Panc1 (cell line): Measurements from ENCODE around the gene KDM4B. TPM values are rescaled to one million over a fixed set of nuclear protein-coding genes. Genes with fewer than 3 reads are reported as not detected.

Experiments used
- ATAC-seq: fragments of 200-7000 bp; cut with Tn5 transposase; 2 replicates; pipeline ENCODE4 v1.9.1; 2020; ENCODE audit warnings: mild to moderate bottlenecking, moderate library complexity
- BruUV-seq: library from RNA; stranded (reverse); fragments of 400-500 nt; replicated peaks from 2 replicates; lab custom pipeline; 2021; lab: Mats Ljungman, UMichigan
- CTCF ChIA-PET: fragments of 300-600 bp; sonication (Branson Sonifier 250); formaldehyde crosslinking; loops from one replicate; lab custom pipeline; 2022; ENCODE audit warnings: antibody characterized with exemption; lab: Charles Lee
- POLR2A ChIA-PET: fragments of 300-600 bp; sonication (Branson Sonifier 250); formaldehyde crosslinking; loops from one replicate; lab custom pipeline; 2022; ENCODE audit warnings: antibody characterized with exemption; lab: Charles Lee
- DNase-seq: peaks from one replicate; pipeline ENCODE4 v3.0.0-alpha.2; 2010; ENCODE audit warnings: low read depth, low spot score
- H3K27ac ChIP-seq: 2 replicates; pipeline ENCODE4 v1.5.1; 2011; ENCODE audit warnings: mild to moderate bottlenecking, low read length, inconsistent platforms
- H3K27me3 ChIP-seq: fragments of 200-500 bp; sonication (Bioruptor generic); 2 replicates; pipeline ENCODE4 v1.6.0; 2014; ENCODE audit warnings: low read length, inconsistent platforms; ENCODE audit not compliant: control insufficient read depth, insufficient read depth
- H3K36me3 ChIP-seq: fragments of 200-500 bp; sonication (Bioruptor generic); 2 replicates; pipeline ENCODE4 v1.5.1; 2014; ENCODE audit warnings: inconsistent platforms, mild to moderate bottlenecking, low read length, moderate library complexity; ENCODE audit not compliant: control insufficient read depth, insufficient read depth
- H3K4me1 ChIP-seq: 2 replicates; pipeline ENCODE4 v1.5.1; 2011; ENCODE audit warnings: inconsistent platforms, mild to moderate bottlenecking, low read length, moderate library complexity; ENCODE audit not compliant: control insufficient read depth, insufficient read depth
- H3K4me3 ChIP-seq, 2 experiments: 2 replicates each; pipeline ENCODE4 v1.5.1; 2011 to 2012; ENCODE audit warnings: low read depth in 2 of 2, low read length in 2 of 2, mild to moderate bottlenecking in 2 of 2, inconsistent platforms in 1 of 2, moderate library complexity in 1 of 2
- H3K9me3 ChIP-seq: fragments of 200-500 bp; sonication (Bioruptor generic); 2 replicates; pipeline ENCODE4 v1.5.1; 2014; ENCODE audit warnings: low read depth, mild to moderate bottlenecking, inconsistent platforms, low read length, moderate library complexity; ENCODE audit not compliant: control insufficient read depth, insufficient read depth
- POLR2AphosphoS5 ChIP-seq: IDR thresholded peaks from 2 replicates; pipeline ENCODE4 v1.6.1; 2012; ENCODE audit warnings: mild to moderate bottlenecking, low read depth, low read length, moderate library complexity
- SIN3A ChIP-seq: IDR thresholded peaks from 2 replicates; pipeline ENCODE4 v1.6.1; 2012; ENCODE audit warnings: low read depth, mild to moderate bottlenecking, low read length, moderate library complexity, borderline replicate concordance; ENCODE audit not compliant: insufficient read depth
- TCF7L2 ChIP-seq: IDR thresholded peaks from 2 replicates; pipeline ENCODE4 v1.6.1; 2011; ENCODE audit warnings: mild to moderate bottlenecking, low read depth, low read length, inconsistent platforms
- in situ Hi-C: cut with HindIII; loops from 2 replicates; pipeline ENCODE4 v1.10.0; 2016; ENCODE audit warnings: low sequenced_read_pairs, low pct_unique_long_range_greater_than_20kb
- intact Hi-C: fragments of 100-400 bp; cut with micrococcal nuclease; formaldehyde crosslinking; loops from one replicate; pipeline ENCODE4 v1.10.0; 2022; ENCODE audit not compliant: unreplicated experiment
- total RNA-seq: library from RNA; stranded (reverse); gene quantifications from one replicate; pipeline ENCODE4 v1.2.1, GENCODE V29; 2021; ENCODE audit not compliant: unreplicated experiment
- TF ChIP-seq, protein P1 (sequence below), 2 experiments: IDR thresholded peaks; 2 replicates each; pipeline ENCODE4 v1.6.1; 2011 to 2012; ENCODE audit warnings: low read depth in 2 of 2, control low read depth in 1 of 2, low read length in 1 of 2, mild to moderate bottlenecking in 1 of 2, moderate library complexity in 1 of 2; ENCODE audit not compliant: insufficient read depth in 1 of 2
- TF ChIP-seq, protein P2 (sequence below): fragments of 450-650 bp; IDR thresholded peaks from 2 replicates; pipeline ENCODE4 v1.5.1; 2017; ENCODE audit warnings: mild to moderate bottlenecking

The KDM4B gene
- total RNA-seq, 1 experiment from 2014 or later, result 18.4 TPM

DNA sequence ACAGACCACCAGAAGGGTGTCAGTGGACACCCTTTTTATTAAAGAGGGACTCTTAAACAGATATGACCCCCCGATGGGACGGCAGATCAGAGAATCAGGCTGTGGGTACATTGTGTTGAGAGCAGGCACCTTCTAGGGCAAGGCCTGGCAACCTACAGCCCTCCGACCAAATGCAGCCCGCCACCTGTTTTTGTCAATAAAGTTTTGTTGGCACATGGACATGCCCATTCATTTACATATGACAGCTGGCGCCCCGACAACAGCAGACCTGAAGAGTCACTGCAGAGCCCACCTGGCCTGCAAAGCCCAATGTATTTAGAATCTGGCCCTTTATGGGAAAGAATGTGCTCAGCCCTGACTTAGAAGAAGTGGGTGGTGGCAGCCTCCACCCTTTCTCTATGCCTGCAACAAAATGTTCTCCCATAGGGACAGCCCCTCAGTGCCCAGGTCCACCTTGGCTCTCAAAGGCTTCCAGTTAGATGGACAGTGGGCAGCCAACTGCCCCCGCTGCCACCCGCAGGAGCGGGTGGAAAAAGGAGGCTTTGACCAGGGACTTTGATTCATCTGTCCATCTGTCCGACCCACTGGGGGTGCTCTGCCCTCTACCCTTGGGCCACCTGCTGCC is 186.8 kb downstream of the KDM4B start:
- ChIA-PET CTCF (no interaction called here), POLR2A (no interaction called here)
- intact Hi-C loops, result loop anchor here (5.0 kb wide), 1 partner anchor 108 kb away; no protein-coding TSS in a partner anchor
- H3K4me3 ChIP-seq, result no peak overlapping the region
- in situ Hi-C loops, result no loop called here
- no peaks in the 10 kb centered on the region for H3K9me3 ChIP-seq
- TF ChIP-seq, protein P1, sequence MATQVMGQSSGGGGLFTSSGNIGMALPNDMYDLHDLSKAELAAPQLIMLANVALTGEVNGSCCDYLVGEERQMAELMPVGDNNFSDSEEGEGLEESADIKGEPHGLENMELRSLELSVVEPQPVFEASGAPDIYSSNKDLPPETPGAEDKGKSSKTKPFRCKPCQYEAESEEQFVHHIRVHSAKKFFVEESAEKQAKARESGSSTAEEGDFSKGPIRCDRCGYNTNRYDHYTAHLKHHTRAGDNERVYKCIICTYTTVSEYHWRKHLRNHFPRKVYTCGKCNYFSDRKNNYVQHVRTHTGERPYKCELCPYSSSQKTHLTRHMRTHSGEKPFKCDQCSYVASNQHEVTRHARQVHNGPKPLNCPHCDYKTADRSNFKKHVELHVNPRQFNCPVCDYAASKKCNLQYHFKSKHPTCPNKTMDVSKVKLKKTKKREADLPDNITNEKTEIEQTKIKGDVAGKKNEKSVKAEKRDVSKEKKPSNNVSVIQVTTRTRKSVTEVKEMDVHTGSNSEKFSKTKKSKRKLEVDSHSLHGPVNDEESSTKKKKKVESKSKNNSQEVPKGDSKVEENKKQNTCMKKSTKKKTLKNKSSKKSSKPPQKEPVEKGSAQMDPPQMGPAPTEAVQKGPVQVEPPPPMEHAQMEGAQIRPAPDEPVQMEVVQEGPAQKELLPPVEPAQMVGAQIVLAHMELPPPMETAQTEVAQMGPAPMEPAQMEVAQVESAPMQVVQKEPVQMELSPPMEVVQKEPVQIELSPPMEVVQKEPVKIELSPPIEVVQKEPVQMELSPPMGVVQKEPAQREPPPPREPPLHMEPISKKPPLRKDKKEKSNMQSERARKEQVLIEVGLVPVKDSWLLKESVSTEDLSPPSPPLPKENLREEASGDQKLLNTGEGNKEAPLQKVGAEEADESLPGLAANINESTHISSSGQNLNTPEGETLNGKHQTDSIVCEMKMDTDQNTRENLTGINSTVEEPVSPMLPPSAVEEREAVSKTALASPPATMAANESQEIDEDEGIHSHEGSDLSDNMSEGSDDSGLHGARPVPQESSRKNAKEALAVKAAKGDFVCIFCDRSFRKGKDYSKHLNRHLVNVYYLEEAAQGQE (IDR thresholded peaks at IDR 0.05; ENCODE audit: insufficient read depth in 1 of 2, low read depth in 2 of 2, low read length in 1 of 2), result no peak
- TF ChIP-seq POLR2AphosphoS5 (no peak), SIN3A (no peak), TCF7L2 (no peak)
- TF ChIP-seq, protein P2, sequence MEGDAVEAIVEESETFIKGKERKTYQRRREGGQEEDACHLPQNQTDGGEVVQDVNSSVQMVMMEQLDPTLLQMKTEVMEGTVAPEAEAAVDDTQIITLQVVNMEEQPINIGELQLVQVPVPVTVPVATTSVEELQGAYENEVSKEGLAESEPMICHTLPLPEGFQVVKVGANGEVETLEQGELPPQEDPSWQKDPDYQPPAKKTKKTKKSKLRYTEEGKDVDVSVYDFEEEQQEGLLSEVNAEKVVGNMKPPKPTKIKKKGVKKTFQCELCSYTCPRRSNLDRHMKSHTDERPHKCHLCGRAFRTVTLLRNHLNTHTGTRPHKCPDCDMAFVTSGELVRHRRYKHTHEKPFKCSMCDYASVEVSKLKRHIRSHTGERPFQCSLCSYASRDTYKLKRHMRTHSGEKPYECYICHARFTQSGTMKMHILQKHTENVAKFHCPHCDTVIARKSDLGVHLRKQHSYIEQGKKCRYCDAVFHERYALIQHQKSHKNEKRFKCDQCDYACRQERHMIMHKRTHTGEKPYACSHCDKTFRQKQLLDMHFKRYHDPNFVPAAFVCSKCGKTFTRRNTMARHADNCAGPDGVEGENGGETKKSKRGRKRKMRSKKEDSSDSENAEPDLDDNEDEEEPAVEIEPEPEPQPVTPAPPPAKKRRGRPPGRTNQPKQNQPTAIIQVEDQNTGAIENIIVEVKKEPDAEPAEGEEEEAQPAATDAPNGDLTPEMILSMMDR, result no peak
- no peak for DNase-seq
- H3K36me3 ChIP-seq, result no peaks in the 10 kb centered on the region
- H3K4me1 ChIP-seq, result no peaks in the 10 kb centered on the region
- H3K27me3 ChIP-seq, result no peaks in the 10 kb centered on the region
- H3K27ac ChIP-seq, result no peak overlapping the region
- no TSS peak for BruUV-seq
- no peak for ATAC-seq

DNA sequence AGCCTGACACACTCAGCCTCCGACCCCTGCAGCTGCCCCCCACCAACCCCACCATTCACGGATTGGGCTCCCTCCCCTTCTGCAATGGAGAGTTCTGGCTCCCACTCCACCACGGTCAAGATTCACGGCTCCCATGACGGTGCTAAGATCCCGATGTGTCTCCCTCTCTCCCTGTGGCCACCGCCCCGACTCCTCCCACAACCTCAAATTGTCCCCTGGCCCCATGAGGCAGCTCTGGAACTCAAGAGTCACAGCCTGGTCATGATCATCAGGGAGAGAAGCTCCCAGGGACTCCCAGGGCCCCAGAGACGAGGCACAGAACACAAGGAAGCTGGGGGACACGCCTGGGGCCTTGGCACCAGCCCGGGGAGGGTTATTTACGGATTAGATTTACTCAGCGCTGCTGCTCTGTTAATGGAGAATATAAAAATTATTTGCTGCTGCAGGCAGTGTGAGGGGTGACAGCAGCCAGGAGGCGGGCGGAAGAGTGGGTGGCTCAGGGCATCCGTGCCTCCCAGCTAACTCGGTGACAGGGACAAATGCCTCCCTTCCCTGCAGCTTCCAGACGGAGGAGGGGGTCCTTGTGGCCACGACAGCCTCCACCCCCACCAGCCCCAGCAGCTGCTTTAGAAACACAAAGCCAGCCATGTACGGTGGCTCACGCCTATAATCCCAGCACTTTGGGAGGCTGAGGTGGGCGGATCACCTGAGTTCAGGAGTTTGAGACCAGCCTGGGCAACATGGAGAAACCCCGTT is 187.5 kb downstream of the KDM4B start:
- no peak for TF ChIP-seq POLR2AphosphoS5
- TF ChIP-seq, protein P2, result no peak
- no peak for TF ChIP-seq TCF7L2
- TF ChIP-seq SIN3A, result no peak
- TF ChIP-seq, protein P1 (IDR thresholded peaks at IDR 0.05; ENCODE audit: insufficient read depth in 1 of 2, low read depth in 2 of 2, low read length in 1 of 2), result no peak
- Histone ChIP-seq H3K36me3 (no peaks in the 10 kb centered on the region), H3K4me1 (no peaks in the 10 kb centered on the region), H3K27ac (no peak overlapping the region), H3K27me3 (no peaks in the 10 kb centered on the region), H3K4me3 (no peak overlapping the region), H3K9me3 (no peaks in the 10 kb centered on the region)
- CTCF ChIA-PET, result no interaction called here
- DNase-seq (no peak), ATAC-seq (no peak)
- in situ Hi-C loops (no loop called here), intact Hi-C loops (loop anchor here (5.0 kb wide), 1 partner anchor 109 kb away; no protein-coding TSS in a partner anchor)
- POLR2A ChIA-PET, result no interaction called here
- BruUV-seq, result no TSS peak
